Measurements from ENCODE around the gene SERPINA4. TPM values are rescaled to one million over a fixed set of nuclear protein-coding genes. Genes with fewer than 3 reads are reported as not detected.
"Not testable (repeated sequence)": the region's sequence is repeated elsewhere in the genome, so short reads cannot be mapped to it uniquely, and the experiment has no call there.

Gene SERPINA4
- total RNA-seq, 1 donor: not detected

DNA sequence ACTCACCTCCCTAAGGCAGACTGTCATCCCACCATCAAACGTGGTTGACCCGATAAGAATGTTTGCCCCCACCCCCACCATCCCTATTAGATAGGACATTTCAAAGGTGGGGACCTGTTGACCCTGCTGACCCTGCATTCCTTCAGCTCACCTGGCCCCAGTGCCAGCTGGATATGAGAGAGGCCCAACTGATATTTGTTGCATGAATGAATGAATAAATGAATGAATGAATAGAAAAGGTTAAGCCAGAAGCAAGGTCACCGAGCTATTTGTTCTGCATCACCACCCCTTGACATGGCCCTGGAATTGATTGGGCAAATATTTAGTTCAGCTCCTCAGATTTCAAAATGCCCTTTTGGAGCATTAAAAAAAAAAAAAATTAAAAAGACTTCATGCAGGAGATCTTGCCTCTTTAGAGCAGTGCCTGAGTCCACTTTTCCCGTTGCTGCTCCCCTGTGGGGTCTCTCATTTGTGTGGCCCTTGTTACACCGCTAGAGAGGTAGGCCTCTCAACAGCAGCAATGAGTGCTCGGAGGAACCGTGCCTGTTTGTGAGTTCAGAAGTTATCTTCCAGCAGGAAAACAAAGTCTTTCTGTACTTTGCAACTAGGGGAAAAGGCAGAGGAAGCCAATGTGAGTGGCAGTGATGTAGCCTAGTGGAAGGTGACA lies 11.5 kb downstream of the SERPINA4 start:
- no peak for DNase-seq (ENCODE audit: low read depth)
- H3K4me3 ChIP-seq (ENCODE audit: low read depth, low read length): no peak overlapping the region
- TF ChIP-seq, protein P1, sequence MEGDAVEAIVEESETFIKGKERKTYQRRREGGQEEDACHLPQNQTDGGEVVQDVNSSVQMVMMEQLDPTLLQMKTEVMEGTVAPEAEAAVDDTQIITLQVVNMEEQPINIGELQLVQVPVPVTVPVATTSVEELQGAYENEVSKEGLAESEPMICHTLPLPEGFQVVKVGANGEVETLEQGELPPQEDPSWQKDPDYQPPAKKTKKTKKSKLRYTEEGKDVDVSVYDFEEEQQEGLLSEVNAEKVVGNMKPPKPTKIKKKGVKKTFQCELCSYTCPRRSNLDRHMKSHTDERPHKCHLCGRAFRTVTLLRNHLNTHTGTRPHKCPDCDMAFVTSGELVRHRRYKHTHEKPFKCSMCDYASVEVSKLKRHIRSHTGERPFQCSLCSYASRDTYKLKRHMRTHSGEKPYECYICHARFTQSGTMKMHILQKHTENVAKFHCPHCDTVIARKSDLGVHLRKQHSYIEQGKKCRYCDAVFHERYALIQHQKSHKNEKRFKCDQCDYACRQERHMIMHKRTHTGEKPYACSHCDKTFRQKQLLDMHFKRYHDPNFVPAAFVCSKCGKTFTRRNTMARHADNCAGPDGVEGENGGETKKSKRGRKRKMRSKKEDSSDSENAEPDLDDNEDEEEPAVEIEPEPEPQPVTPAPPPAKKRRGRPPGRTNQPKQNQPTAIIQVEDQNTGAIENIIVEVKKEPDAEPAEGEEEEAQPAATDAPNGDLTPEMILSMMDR (IDR thresholded peaks at IDR 0.05; ENCODE audit: insufficient read depth, low read length): no peak

DNA sequence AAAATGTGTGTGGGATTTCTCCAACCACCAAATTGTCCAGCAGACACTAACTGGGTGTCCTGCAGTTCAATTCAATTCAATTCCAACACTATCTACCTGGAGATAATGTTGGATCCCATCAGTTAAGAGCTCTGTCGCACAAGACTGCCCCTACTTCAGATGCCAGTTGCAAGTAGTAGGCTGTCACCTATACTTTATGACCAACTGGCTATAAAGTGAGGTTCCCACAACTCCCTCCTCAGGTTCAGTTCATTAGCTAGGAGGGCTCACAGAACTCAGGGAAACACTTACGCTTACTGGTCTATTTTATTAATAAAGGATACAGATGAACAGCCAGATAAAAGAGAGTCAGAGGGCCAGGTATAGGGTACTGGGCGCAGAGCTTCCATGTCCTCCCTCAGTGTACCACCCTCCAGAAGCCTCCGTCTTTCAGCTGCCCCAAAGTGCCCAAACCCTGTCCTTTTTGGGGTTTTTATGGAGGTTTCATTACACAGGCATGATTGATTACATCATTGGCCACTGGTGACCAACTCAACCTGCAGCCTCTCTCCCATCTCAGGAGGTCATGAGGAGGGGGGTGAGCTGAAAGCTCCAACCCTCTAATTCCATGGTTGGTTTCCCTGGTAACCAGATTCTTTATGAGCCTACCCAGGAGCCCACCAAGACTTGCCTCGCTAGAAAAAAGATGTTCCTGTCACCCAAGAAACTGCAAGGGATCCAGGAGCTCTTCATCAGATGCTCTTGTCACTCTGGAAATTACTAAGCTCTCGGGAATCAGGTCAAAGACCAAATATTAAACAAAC lies 12.4 kb downstream of the SERPINA4 start:
- TF ChIP-seq, protein P1 (IDR thresholded peaks at IDR 0.05; ENCODE audit: insufficient read depth, low read length): no peak
- H3K4me3 ChIP-seq (ENCODE audit: low read depth, low read length): no peak overlapping the region
- no peak for DNase-seq (ENCODE audit: low read depth)

DNA sequence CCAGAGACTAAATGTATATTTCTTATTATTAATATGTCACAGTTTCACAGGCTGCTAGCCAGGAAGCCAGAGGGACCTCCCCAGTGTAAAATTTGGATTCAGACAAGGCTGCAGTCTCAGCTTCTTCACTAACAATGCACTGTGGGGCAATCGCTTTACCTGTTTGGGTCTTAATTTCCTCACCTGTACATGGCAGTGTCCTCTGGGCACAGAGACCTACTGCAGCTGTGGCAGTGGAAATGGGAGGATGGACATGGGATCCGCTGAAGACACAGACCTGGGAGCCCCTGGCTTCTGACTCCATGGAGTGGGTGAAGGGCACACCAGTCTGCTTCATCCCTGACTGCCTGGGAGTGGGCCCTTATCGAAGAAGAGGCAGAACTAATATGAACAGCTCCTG lies 13.1 kb downstream of the SERPINA4 start:
- no peak overlapping the region for H3K4me3 ChIP-seq (ENCODE audit: low read depth, low read length)
- no peak for DNase-seq (ENCODE audit: low read depth)
- TF ChIP-seq, protein P1 (IDR thresholded peaks at IDR 0.05; ENCODE audit: insufficient read depth, low read length): no peak

DNA sequence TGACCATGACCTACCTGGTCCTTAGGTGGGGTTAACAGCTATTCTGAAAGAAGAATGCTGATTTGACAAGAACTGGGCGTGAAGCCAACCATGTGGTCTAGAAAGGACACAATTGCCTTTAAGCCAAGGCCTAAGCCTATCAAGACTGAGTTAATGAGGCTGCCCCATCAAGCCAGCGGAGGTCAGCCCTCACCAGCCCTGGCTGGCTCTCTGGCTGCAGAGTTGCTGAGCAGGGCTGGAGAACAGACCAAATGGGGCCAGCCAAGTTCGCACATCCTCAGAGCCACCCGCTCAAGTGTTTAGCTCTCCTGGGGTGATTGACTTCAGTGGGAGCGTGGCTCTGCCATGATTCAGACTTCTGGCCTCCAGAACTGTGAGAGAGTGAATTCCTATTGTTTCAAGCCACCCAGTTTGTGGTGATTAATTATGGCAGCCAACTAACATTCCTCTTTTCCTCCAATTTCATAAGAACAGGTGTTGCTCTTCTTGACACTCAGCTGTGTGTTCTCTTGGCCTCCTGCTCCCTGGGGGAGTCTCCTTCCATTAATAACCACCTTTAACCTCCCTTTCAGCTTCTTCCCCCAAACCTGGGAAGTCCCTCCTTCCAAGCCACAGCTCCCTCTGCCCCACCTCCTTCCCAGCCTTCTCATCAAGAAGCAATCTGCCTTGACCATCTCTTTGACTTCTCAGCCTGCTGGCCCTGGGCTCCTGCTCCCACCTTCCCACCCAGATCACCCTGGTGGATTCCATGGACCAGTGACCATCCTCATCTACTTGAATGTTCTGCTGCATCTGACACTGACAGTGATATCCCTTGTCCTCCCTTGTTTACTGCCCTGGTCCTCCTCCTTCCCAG lies 14.7 kb downstream of the SERPINA4 start:
- TF ChIP-seq, protein P1 (IDR thresholded peaks at IDR 0.05; ENCODE audit: insufficient read depth, low read length): no peak
- DNase-seq (ENCODE audit: low read depth): peak; percentile 67

DNA sequence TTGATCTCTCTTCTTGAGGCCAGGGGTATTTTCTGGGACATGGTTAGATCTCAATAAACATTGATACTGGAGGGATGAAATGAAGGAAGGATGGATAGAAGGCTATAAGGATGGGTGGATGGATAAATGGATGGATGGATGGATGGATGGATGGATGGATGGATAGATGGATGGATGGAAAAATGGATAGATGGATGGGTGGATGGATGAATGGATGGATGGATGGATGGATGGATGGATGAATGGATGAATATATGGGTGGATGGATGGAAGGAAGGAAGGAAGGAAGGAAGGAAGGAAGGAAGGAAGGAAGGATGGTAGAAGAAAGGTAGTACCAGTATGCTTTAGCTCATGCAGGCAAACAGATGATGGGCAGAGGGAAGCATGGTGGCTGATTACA lies 16.2 kb downstream of the SERPINA4 start:
- not testable (repeated sequence) for H3K4me3 ChIP-seq (ENCODE audit: low read depth, low read length); DNase-seq (ENCODE audit: low read depth)

More for the DNA sequence above, 14.7 kb downstream of the SERPINA4 start:
- H3K4me3 ChIP-seq (ENCODE audit: low read depth, low read length): no peak overlapping the region

DNA sequence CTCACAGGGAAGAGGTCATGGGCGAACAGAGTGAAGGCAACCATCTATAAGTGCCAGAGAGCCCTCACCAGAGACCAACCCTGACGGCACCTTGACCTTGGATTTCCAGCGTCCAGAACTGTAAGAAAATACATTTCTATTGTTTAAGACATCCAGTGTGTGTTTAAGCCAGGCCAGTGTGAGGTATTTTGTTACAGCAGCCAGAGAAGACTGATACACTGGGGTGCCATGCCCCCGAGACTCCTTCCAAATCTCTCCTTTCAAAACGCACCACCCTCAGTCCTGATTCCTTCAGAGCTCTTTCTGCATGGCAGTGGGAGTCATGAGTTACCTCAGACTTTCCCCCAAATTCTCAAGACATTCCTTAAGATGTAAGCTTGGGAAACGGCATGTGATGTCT lies 17.5 kb downstream of the SERPINA4 start:
- TF ChIP-seq, protein P1 (IDR thresholded peaks at IDR 0.05; ENCODE audit: insufficient read depth, low read length): no peak

More for the DNA sequence above, 17.5 kb downstream of the SERPINA4 start:
- DNase-seq (ENCODE audit: low read depth): no peak
- no peak overlapping the region for H3K4me3 ChIP-seq (ENCODE audit: low read depth, low read length)
